ENCODE data around the gene ARID1B.

Gene ARID1B

DNA sequence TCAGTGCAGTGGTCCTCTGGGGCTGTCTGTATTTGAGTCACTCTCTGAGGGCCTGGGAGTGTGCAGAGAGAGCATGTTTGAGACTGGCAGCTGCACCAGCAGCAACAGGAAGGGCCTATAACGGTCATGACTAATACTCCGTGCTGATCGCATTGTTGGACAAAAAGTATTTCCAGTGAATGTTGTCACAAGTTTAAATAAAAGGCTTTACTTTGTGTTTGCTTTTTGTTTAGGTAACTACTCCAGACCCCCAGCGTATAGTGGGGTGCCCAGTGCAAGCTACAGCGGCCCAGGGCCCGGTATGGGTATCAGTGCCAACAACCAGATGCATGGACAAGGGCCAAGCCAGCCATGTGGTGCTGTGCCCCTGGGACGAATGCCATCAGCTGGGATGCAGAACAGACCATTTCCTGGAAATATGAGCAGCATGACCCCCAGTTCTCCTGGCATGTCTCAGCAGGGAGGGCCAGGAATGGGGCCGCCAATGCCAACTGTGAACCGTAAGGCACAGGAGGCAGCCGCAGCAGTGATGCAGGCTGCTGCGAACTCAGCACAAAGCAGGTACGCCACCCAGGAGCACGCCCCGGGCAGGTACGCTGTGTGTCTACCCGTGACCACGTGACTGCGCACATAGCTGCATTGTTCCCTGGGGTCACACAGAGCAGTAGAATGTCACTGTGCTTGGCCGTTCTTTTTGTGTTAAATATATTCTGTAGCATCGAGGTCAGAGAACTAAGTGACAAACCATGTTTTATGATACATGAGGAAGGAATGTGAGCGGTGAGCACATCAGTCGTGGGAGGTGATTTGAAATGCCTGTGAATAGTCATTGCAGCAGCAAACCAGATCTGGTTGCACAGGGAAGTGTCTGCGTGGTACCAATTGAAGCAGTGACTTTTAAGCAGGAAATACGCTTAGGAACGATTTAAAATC is 371.5 kb downstream of the ARID1B start:
- TF ChIP-seq, protein P1, sequence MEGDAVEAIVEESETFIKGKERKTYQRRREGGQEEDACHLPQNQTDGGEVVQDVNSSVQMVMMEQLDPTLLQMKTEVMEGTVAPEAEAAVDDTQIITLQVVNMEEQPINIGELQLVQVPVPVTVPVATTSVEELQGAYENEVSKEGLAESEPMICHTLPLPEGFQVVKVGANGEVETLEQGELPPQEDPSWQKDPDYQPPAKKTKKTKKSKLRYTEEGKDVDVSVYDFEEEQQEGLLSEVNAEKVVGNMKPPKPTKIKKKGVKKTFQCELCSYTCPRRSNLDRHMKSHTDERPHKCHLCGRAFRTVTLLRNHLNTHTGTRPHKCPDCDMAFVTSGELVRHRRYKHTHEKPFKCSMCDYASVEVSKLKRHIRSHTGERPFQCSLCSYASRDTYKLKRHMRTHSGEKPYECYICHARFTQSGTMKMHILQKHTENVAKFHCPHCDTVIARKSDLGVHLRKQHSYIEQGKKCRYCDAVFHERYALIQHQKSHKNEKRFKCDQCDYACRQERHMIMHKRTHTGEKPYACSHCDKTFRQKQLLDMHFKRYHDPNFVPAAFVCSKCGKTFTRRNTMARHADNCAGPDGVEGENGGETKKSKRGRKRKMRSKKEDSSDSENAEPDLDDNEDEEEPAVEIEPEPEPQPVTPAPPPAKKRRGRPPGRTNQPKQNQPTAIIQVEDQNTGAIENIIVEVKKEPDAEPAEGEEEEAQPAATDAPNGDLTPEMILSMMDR (conservative IDR thresholded peaks at IDR 0.05; ENCODE audit: low read depth, low read length): no peak
- peak; percentile 97 for DNase-seq (ENCODE audit: low read depth)
- no peak overlapping the region for H3K4me3 ChIP-seq (ENCODE audit: low read depth, low read length)

GRCh38 chr6:157150076-157150475 is 372.9 kb downstream of the ARID1B start:
- H3K4me3 ChIP-seq (ENCODE audit: low read depth, low read length): no peak overlapping the region
- peak; percentile 89 for DNase-seq (ENCODE audit: low read depth)
- TF ChIP-seq, protein P1 (conservative IDR thresholded peaks at IDR 0.05; ENCODE audit: low read depth, low read length): no peak

DNA sequence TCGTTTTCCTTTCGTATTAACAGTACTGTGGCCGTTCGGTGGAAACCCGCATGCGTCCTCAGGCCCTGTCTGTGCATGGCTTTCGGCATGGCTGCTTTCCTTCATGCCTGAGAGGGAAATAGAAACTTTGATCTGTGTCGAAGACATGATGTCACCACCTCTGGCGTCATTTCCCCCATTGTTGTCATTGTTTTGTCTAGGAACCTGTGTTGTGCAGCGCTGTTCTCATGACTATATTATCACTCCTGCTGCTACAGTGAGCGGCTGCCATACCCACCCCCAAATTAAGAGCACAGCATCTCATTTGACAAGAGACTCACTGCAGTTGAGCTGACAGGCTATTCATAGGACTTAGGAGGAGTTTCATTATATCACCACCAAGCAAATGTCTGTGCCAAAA is 373.9 kb downstream of the ARID1B start:
- TF ChIP-seq, protein P1 (conservative IDR thresholded peaks at IDR 0.05; ENCODE audit: low read depth, low read length): no peak
- no peak overlapping the region for H3K4me3 ChIP-seq (ENCODE audit: low read depth, low read length)
- peak; percentile 30 for DNase-seq (ENCODE audit: low read depth)

- TF ChIP-seq, protein P1 (conservative IDR thresholded peaks at IDR 0.05; ENCODE audit: low read depth, low read length): no peak
- DNase-seq (ENCODE audit: low read depth): peak; percentile 81
- H3K4me3 ChIP-seq (ENCODE audit: low read depth, low read length): no peak overlapping the region
Observed at GRCh38 chr6:157151989-157152388, 374.8 kb downstream of the ARID1B start.

- no peak for DNase-seq (ENCODE audit: low read depth)
- H3K4me3 ChIP-seq (ENCODE audit: low read depth, low read length): no peak overlapping the region
- TF ChIP-seq, protein P1 (conservative IDR thresholded peaks at IDR 0.05; ENCODE audit: low read depth, low read length): no peak
Observed at GRCh38 chr6:157152556-157152955, 375.4 kb downstream of the ARID1B start.

GRCh38 chr6:157155804-157156203 is 378.6 kb downstream of the ARID1B start:
- H3K4me3 ChIP-seq (ENCODE audit: low read depth, low read length): no peak overlapping the region
- peak; percentile 55 for DNase-seq (ENCODE audit: low read depth)
- TF ChIP-seq, protein P1 (conservative IDR thresholded peaks at IDR 0.05; ENCODE audit: low read depth, low read length): no peak

- H3K4me3 ChIP-seq (ENCODE audit: low read depth, low read length): no peak overlapping the region
- TF ChIP-seq, protein P1 (conservative IDR thresholded peaks at IDR 0.05; ENCODE audit: low read depth, low read length): no peak
- no peak for DNase-seq (ENCODE audit: low read depth)
Observed at GRCh38 chr6:157157258-157157657, 380.1 kb downstream of the ARID1B start.

Measured in choroid plexus epithelial cell (primary cell).